Measurements from ENCODE around the gene IPP. TPM values are rescaled to one million over a fixed set of nuclear protein-coding genes. Genes with fewer than 3 reads are reported as not detected.

IPP gene
- total RNA-seq, 4 donors from 2014 or later, result 5.6 to 11.7 (median 7.1) TPM

DNA sequence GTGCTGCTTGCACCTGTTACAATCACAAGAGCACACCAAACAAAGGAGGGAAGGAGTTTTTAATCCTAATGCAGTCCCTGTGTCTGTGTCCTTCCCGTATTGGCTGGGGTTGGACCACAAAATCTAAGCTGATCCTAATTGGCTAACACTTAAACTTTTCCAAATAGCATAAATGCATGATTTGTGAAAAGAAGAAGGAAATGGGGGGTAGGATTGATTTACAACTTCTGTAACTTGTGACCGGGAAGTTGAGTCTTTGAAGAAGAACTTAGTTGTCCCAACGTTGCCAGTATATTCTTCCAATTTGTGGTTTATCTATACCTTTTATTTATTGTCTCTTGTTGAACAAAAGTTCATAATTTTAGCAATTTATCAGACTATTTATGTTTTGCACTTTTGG lies 11.8 kb upstream of the IPP start:
- TF ChIP-seq POLR2A (IDR thresholded peaks at IDR 0.05), result no peak
- no peak for TF ChIP-seq CTCF (IDR thresholded peaks at IDR 0.05 in 4 of 5, conservative IDR thresholded peaks at IDR 0.05 in 1 of 5)
- in situ Hi-C loops (cut with MboI; ENCODE audit: low sequenced_read_pairs in 4 of 4) (no loop called here), intact Hi-C loops (cut with DNase I; ENCODE audit: low total_unique reads) (no loop called here)
- Histone ChIP-seq H3K9me3 (no peaks in the 10 kb centered on the region), H3K36me3 (no peaks in the 10 kb centered on the region), H3K4me3 (no peak overlapping the region), H3K27me3 (no peaks in the 10 kb centered on the region), H3K27ac (no peak overlapping the region), H3K4me1 (no peaks in the 10 kb centered on the region)
- DNase-seq (no peak), ATAC-seq (no peak)

- Histone ChIP-seq H3K4me1 (peaks cover 5 to 7% of the 10 kb centered on the region in 2 donors), H3K4me3 (no peak overlapping the region), H3K9me3 (no peaks in the 10 kb centered on the region), H3K36me3 (no peaks in the 10 kb centered on the region), H3K27me3 (no peaks in the 10 kb centered on the region), H3K27ac (no peak overlapping the region)
- ATAC-seq (no peak), DNase-seq (no peak)
- intact Hi-C loops (cut with DNase I; ENCODE audit: low total_unique reads) (loop anchor here (10.0 kb wide), 1 partner anchor 429 kb away; no protein-coding TSS in a partner anchor), in situ Hi-C loops (cut with MboI; ENCODE audit: low sequenced_read_pairs in 4 of 4) (no loop called here)
- no peak for TF ChIP-seq CTCF (IDR thresholded peaks at IDR 0.05 in 4 of 5, conservative IDR thresholded peaks at IDR 0.05 in 1 of 5)
- TF ChIP-seq POLR2A (IDR thresholded peaks at IDR 0.05), result no peak
Measured at GRCh38 chr1:45755697-45756096, 5.2 kb upstream of the IPP start.

- Histone ChIP-seq H3K27me3 (no peaks in the 10 kb centered on the region), H3K27ac (no peak overlapping the region), H3K4me3 (no peak overlapping the region), H3K36me3 (no peaks in the 10 kb centered on the region), H3K9me3 (no peaks in the 10 kb centered on the region), H3K4me1 (peaks cover 11% of the 10 kb centered on the region in 2 donors)
- in situ Hi-C loops (cut with MboI; ENCODE audit: low sequenced_read_pairs in 4 of 4), result no loop called here
- ATAC-seq (no peak), DNase-seq (no peak)
- intact Hi-C loops (cut with DNase I; ENCODE audit: low total_unique reads), result loop anchor here (10.0 kb wide), 1 partner anchor 431 kb away; no protein-coding TSS in a partner anchor
- TF ChIP-seq CTCF (IDR thresholded peaks at IDR 0.05 in 4 of 5, conservative IDR thresholded peaks at IDR 0.05 in 1 of 5), result no peak
- TF ChIP-seq POLR2A (IDR thresholded peaks at IDR 0.05), result no peak
Measured at GRCh38 chr1:45753248-45754037, 3.0 kb upstream of the IPP start.

- H3K4me1 ChIP-seq, result peaks cover 11% of the 10 kb centered on the region in 2 donors
- H3K4me3 ChIP-seq, result no peak overlapping the region
- in situ Hi-C loops (cut with MboI; ENCODE audit: low sequenced_read_pairs in 4 of 4), result no loop called here
- no peaks in the 10 kb centered on the region for H3K36me3 ChIP-seq
- no peak for ATAC-seq
- no peaks in the 10 kb centered on the region for H3K27me3 ChIP-seq
- TF ChIP-seq CTCF (IDR thresholded peaks at IDR 0.05 in 4 of 5, conservative IDR thresholded peaks at IDR 0.05 in 1 of 5) (no peak), POLR2A (IDR thresholded peaks at IDR 0.05) (no peak)
- H3K9me3 ChIP-seq, result no peaks in the 10 kb centered on the region
- intact Hi-C loops (cut with DNase I; ENCODE audit: low total_unique reads), result loop anchor here (10.0 kb wide), 1 partner anchor 432 kb away; no protein-coding TSS in a partner anchor
- H3K27ac ChIP-seq, result no peak overlapping the region
- no peak for DNase-seq
Measured at GRCh38 chr1:45752441-45753052, 2.1 kb upstream of the IPP start.

Data from gastrocnemius medialis (tissue), 4 donors.